Hypothalamus (tissue), 51 donors: ENCODE results near the gene GATAD2A.

Experiments
- DNase-seq, 51 donors: peaks; one replicate each; lab custom pipeline; 2025; lab: John Stamatoyannopoulos, UW

Gene GATAD2A

GRCh38 chr19:19502808-19503602 is 97.5 kb downstream of the GATAD2A start:
- no peak for DNase-seq

GRCh38 chr19:19504754-19505668 is 99.5 kb downstream of the GATAD2A start:
- DNase-seq, result no peak

GRCh38 chr19:19505669-19506326 is 100.3 kb downstream of the GATAD2A start:
- no peak for DNase-seq

- DNase-seq, result no peak
These were observed 101.1 kb downstream of the GATAD2A start for GRCh38 chr19:19506592-19506991.

- no peak for DNase-seq
These were observed 101.9 kb downstream of the GATAD2A start for GRCh38 chr19:19507354-19507753.

GRCh38 chr19:19508217-19508616 is 102.7 kb downstream of the GATAD2A start:
- DNase-seq, result no peak

GRCh38 chr19:19510432-19510831 is 105.0 kb downstream of the GATAD2A start:
- DNase-seq, result no peak

GRCh38 chr19:19513682-19514081 is 108.2 kb downstream of the GATAD2A start:
- no peak for DNase-seq

- peak in 18 of 51 donors; percentile 4 to 51 (median 27) for DNase-seq
These were observed 108.8 kb downstream of the GATAD2A start for GRCh38 chr19:19514215-19514657.

- DNase-seq, result no peak
These were observed 109.6 kb downstream of the GATAD2A start, which contains the start of gene TSSK6 for GRCh38 chr19:19514881-19515641. TSSK6 (minus strand) TSS chr19:19515548; CDS start chr19:19515427, 121 bp downstream.

- DNase-seq, result peak; percentile 52 to 94 (median 83)
These were observed 110.4 kb downstream of the GATAD2A start, which contains the start of gene NDUFA13 for GRCh38 chr19:19515642-19516519. NDUFA13 (plus strand) TSS chr19:19516225; CDS start chr19:19516239, 14 bp downstream.

- DNase-seq, result no peak
These were observed 111.8 kb downstream of the GATAD2A start for GRCh38 chr19:19517235-19517619.

GRCh38 chr19:19520989-19521388 is 115.5 kb downstream of the GATAD2A start:
- DNase-seq, result no peak

GRCh38 chr19:19523177-19523576 is 117.7 kb downstream of the GATAD2A start:
- DNase-seq, result no peak

GRCh38 chr19:19524053-19524452 is 118.6 kb downstream of the GATAD2A start:
- DNase-seq, result no peak

GRCh38 chr19:19525611-19526380 is 120.3 kb downstream of the GATAD2A start:
- no peak for DNase-seq

- peak in 16 of 51 donors; percentile 4 to 63 (median 20) for DNase-seq
These were observed 121.3 kb downstream of the GATAD2A start for GRCh38 chr19:19526581-19527370.

GRCh38 chr19:19527371-19527656 is 121.8 kb downstream of the GATAD2A start:
- DNase-seq, result no peak
